Astrocyte (in vitro differentiated cells and primary cell): ENCODE measurements around the gene PHC2. TPM values are rescaled to one million over a fixed set of nuclear protein-coding genes. Genes with fewer than 3 reads are reported as not detected.

Experiments used
- DNase-seq: peaks from one replicate; pipeline ENCODE4 v3.0.0-alpha.2; 2010; ENCODE audit warnings: low read depth
- FAIRE-seq: peaks from 2 replicates; lab custom pipeline; 2011; peaks lifted over from hg19 to GRCh38; lab: Jason Lieb, UNC
- H2AFZ ChIP-seq: 2 replicates; pipeline ENCODE4 v1.6.0; 2012; ENCODE audit warnings: low read depth, low read length, inconsistent platforms
- H3K27ac ChIP-seq: 2 replicates; pipeline ENCODE4 v1.5.1; 2011; ENCODE audit warnings: low read depth, low read length, inconsistent platforms
- H3K27me3 ChIP-seq: 2 replicates; pipeline ENCODE4 v1.6.0; 2011; ENCODE audit warnings: low read length, inconsistent platforms; ENCODE audit not compliant: insufficient read depth
- H3K36me3 ChIP-seq: 2 replicates; pipeline ENCODE4 v1.5.1; 2011; ENCODE audit warnings: low read length, inconsistent platforms; ENCODE audit not compliant: insufficient read depth
- H3K4me1 ChIP-seq: 2 replicates; pipeline ENCODE4 v1.5.1; 2011; ENCODE audit warnings: low read length, inconsistent platforms; ENCODE audit not compliant: insufficient read depth
- H3K4me2 ChIP-seq: 2 replicates; pipeline ENCODE4 v1.6.0; 2012; ENCODE audit warnings: low read length, inconsistent platforms
- H3K4me3 ChIP-seq: 2 replicates; pipeline ENCODE4 v1.5.1; 2011; ENCODE audit warnings: low read depth, mild to moderate bottlenecking, low read length, inconsistent platforms; ENCODE audit not compliant: insufficient read depth
- H3K79me2 ChIP-seq: 2 replicates; pipeline ENCODE4 v1.6.0; 2012; ENCODE audit warnings: mild to moderate bottlenecking, low read length, inconsistent platforms; ENCODE audit not compliant: insufficient read depth
- H3K9ac ChIP-seq: 2 replicates; pipeline ENCODE4 v1.6.0; 2012; ENCODE audit warnings: mild to moderate bottlenecking, low read length, inconsistent platforms
- H3K9me3 ChIP-seq: 2 replicates; pipeline ENCODE4 v1.5.1; 2012; ENCODE audit warnings: low read depth, mild to moderate bottlenecking, low read length, inconsistent platforms; ENCODE audit not compliant: insufficient read depth
- H4K20me1 ChIP-seq: 2 replicates; pipeline ENCODE4 v1.6.0; 2012; ENCODE audit warnings: low read length, inconsistent platforms; ENCODE audit not compliant: insufficient read depth
- H3K27ac Mint-ChIP-seq: one replicate; pipeline ENCODE4 v1.8.0; 2021; ENCODE audit warnings: mild to moderate bottlenecking, mixed read lengths; ENCODE audit not compliant: unreplicated experiment
- H3K27me3 Mint-ChIP-seq: one replicate; pipeline ENCODE4 v1.8.0; 2021; ENCODE audit warnings: low read depth, mixed read lengths; ENCODE audit not compliant: unreplicated experiment
- H3K36me3 Mint-ChIP-seq: one replicate; pipeline ENCODE4 v1.8.0; 2021; ENCODE audit warnings: low read depth, mixed read lengths; ENCODE audit not compliant: unreplicated experiment
- H3K4me1 Mint-ChIP-seq: one replicate; pipeline ENCODE4 v1.8.0; 2021; ENCODE audit warnings: low read depth, mixed read lengths; ENCODE audit not compliant: unreplicated experiment
- H3K4me3 Mint-ChIP-seq: one replicate; pipeline ENCODE4 v1.8.0; 2021; ENCODE audit warnings: mild to moderate bottlenecking, moderate library complexity, mixed read lengths; ENCODE audit not compliant: unreplicated experiment
- H3K9me3 Mint-ChIP-seq: one replicate; pipeline ENCODE4 v1.8.0; 2021; ENCODE audit warnings: mild to moderate bottlenecking, mixed read lengths; ENCODE audit not compliant: unreplicated experiment
- EZH2 ChIP-seq: IDR thresholded peaks from 2 replicates; pipeline ENCODE4 v1.6.1; 2012; ENCODE audit warnings: mild to moderate bottlenecking, low read length, inconsistent platforms; ENCODE audit not compliant: insufficient read depth
- total RNA-seq: library from RNA; stranded (reverse); gene quantifications from 2 replicates; pipeline ENCODE4 v1.2.1, GENCODE V29; 2021
- TF ChIP-seq, protein P1 (sequence below): IDR thresholded peaks from 2 replicates; pipeline ENCODE4 v1.5.1; 2011; ENCODE audit warnings: low read depth, mild to moderate bottlenecking, inconsistent platforms, low read length, moderate library complexity; ENCODE audit not compliant: insufficient read depth

Gene PHC2
- total RNA-seq, 1 donor from 2014 or later: 113 TPM

DNA sequence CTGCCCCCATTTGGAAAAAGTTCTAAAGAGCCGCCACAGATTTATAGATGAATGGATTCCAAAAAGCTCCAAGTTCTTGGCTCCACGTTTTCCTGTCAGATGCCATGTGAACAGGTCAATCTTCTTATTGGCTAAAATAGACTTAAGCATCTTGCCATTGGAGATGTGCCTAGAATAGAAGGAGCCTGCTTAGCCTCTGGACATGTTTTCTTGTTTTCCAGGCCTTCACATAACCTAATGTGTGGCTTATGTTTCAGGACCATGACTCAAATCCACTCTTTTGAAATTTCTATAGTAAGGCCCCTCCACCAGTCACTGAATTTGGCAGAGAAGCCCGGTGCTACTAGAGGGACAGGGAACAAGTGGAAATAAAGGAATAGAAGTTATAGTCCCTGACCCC, 31.5 kb downstream of the PHC2 start:
- Mint-ChIP-seq H3K9me3 (no peaks in the 10 kb centered on the region), H3K36me3 (peaks cover 6% of the 10 kb centered on the region), H3K27ac (no peak overlapping the region), H3K4me3 (no peak overlapping the region), H3K27me3 (peaks cover 2% of the 10 kb centered on the region), H3K4me1 (peaks cover 5% of the 10 kb centered on the region)
- H3K9ac ChIP-seq: no peak overlapping the region
- no peaks in the 10 kb centered on the region for H4K20me1 ChIP-seq
- H2AFZ ChIP-seq: no peak overlapping the region
- H3K4me3 ChIP-seq: no peak overlapping the region
- FAIRE-seq: no peak
- H3K4me1 ChIP-seq: no peaks in the 10 kb centered on the region
- no peaks in the 10 kb centered on the region for H3K36me3 ChIP-seq
- no peak for TF ChIP-seq EZH2
- TF ChIP-seq, protein P1, sequence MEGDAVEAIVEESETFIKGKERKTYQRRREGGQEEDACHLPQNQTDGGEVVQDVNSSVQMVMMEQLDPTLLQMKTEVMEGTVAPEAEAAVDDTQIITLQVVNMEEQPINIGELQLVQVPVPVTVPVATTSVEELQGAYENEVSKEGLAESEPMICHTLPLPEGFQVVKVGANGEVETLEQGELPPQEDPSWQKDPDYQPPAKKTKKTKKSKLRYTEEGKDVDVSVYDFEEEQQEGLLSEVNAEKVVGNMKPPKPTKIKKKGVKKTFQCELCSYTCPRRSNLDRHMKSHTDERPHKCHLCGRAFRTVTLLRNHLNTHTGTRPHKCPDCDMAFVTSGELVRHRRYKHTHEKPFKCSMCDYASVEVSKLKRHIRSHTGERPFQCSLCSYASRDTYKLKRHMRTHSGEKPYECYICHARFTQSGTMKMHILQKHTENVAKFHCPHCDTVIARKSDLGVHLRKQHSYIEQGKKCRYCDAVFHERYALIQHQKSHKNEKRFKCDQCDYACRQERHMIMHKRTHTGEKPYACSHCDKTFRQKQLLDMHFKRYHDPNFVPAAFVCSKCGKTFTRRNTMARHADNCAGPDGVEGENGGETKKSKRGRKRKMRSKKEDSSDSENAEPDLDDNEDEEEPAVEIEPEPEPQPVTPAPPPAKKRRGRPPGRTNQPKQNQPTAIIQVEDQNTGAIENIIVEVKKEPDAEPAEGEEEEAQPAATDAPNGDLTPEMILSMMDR: no peak
- no peak overlapping the region for H3K4me2 ChIP-seq
- no peaks in the 10 kb centered on the region for H3K9me3 ChIP-seq
- no peaks in the 10 kb centered on the region for H3K27me3 ChIP-seq
- H3K79me2 ChIP-seq: peaks cover 3% of the 10 kb centered on the region
- DNase-seq: no peak
- H3K27ac ChIP-seq: no peak overlapping the region

DNA sequence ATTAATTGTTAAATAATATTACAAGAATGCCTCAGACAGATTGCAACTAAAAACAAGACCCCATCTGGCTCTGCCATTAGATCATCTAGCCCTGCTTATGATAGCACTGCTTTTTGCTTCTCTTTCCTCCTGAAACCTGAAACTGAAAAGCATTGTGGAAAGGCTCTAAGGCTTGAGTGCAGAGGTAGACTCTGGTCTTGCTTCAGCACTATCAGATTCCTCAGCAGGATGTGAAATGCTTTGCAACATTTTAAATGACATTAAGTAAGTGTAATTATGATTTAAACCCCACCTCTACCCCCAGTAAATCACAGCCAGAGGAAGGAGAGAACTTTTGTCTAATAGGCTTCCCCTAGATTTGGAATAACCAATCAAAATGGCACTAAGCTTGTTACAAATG, 32.9 kb downstream of the PHC2 start:
- Mint-ChIP-seq H3K36me3 (peaks cover 4% of the 10 kb centered on the region), H3K9me3 (no peaks in the 10 kb centered on the region), H3K27me3 (peaks cover 2% of the 10 kb centered on the region), H3K27ac (no peak overlapping the region), H3K4me1 (peaks cover 17% of the 10 kb centered on the region), H3K4me3 (no peak overlapping the region)
- Histone ChIP-seq H3K4me1 (no peaks in the 10 kb centered on the region), H4K20me1 (no peaks in the 10 kb centered on the region), H3K4me2 (no peak overlapping the region), H3K36me3 (no peaks in the 10 kb centered on the region), H3K27ac (no peak overlapping the region), H3K79me2 (peaks cover 3% of the 10 kb centered on the region), H3K9ac (no peak overlapping the region), H3K9me3 (no peaks in the 10 kb centered on the region), H2AFZ (no peak overlapping the region), H3K4me3 (no peak overlapping the region), H3K27me3 (no peaks in the 10 kb centered on the region)
- no peak for FAIRE-seq
- no peak for DNase-seq
- TF ChIP-seq, protein P1: no peak
- no peak for TF ChIP-seq EZH2

DNA sequence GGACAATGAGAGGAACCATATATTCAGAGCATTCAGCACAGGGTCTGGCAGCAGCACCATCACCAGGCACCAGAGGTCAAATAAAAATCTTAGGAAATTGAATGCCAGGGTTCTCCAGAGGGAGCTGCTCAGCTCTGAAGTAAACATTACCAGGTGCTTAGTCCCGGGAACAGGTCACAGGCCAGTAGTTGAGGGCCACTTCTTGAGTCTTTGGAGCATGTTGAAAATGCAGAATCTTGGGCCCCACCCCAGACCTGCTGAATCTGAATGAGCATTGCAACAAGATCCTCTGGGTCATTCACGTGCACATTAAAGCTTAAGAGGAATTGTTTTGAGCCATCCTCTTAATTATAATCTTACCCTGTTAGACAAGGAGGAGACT, 33.8 kb downstream of the PHC2 start:
- TF ChIP-seq, protein P1: no peak
- no peak for TF ChIP-seq EZH2
- no peaks in the 10 kb centered on the region for H4K20me1 ChIP-seq
- no peak overlapping the region for H2AFZ ChIP-seq
- no peak overlapping the region for H3K4me2 ChIP-seq
- H3K9ac ChIP-seq: no peak overlapping the region
- Mint-ChIP-seq H3K36me3 (peaks cover 7% of the 10 kb centered on the region), H3K27me3 (peaks cover 2% of the 10 kb centered on the region), H3K4me3 (no peak overlapping the region), H3K4me1 (peaks cover 19% of the 10 kb centered on the region), H3K9me3 (no peaks in the 10 kb centered on the region), H3K27ac (no peak overlapping the region)
- no peak overlapping the region for H3K4me3 ChIP-seq
- H3K4me1 ChIP-seq: no peaks in the 10 kb centered on the region
- H3K27me3 ChIP-seq: no peaks in the 10 kb centered on the region
- H3K9me3 ChIP-seq: no peaks in the 10 kb centered on the region
- FAIRE-seq (no peak), DNase-seq (no peak)
- no peak overlapping the region for H3K27ac ChIP-seq
- H3K79me2 ChIP-seq: peaks cover 3% of the 10 kb centered on the region
- H3K36me3 ChIP-seq: no peaks in the 10 kb centered on the region
